ENCODE data around the gene CITED4. TPM values are rescaled to one million over a fixed set of nuclear protein-coding genes. Genes with fewer than 3 reads are reported as not detected.

CITED4 gene
- total RNA-seq, 1 donor from 2014 or later: 11.3 TPM

- Mint-ChIP-seq H3K4me3 (no peak overlapping the region), H3K27ac (ENCODE audit: unreplicated experiment) (no peak overlapping the region)
- DNase-seq (ENCODE audit: low read depth, low spot score): no peak
Measured at GRCh38 chr1:40877698-40878097, 15.5 kb upstream of the CITED4 start.

GRCh38 chr1:40876891-40877290 lies 14.7 kb upstream of the CITED4 start:
- peaks cover 2% of the 10 kb centered on the region for H3K27me3 Mint-ChIP-seq (ENCODE audit: low read depth)
- H3K4me1 Mint-ChIP-seq: peaks cover 4% of the 10 kb centered on the region
- H3K4me3 Mint-ChIP-seq: no peak overlapping the region
- DNase-seq (ENCODE audit: low read depth, low spot score): no peak
- H3K36me3 Mint-ChIP-seq (ENCODE audit: low read depth): no peaks in the 10 kb centered on the region
- H3K9me3 Mint-ChIP-seq: no peaks in the 10 kb centered on the region
- TF ChIP-seq CTCF (conservative IDR thresholded peaks at IDR 0.05): no peak
- no peak overlapping the region for H3K27ac Mint-ChIP-seq (ENCODE audit: unreplicated experiment)

More at GRCh38 chr1:40877698-40878097, 15.5 kb upstream of the CITED4 start:
- H3K9me3 Mint-ChIP-seq: no peaks in the 10 kb centered on the region
- peaks cover 4% of the 10 kb centered on the region for H3K4me1 Mint-ChIP-seq
- TF ChIP-seq CTCF (conservative IDR thresholded peaks at IDR 0.05): no peak
- peaks cover 7% of the 10 kb centered on the region for H3K27me3 Mint-ChIP-seq (ENCODE audit: low read depth)
- no peaks in the 10 kb centered on the region for H3K36me3 Mint-ChIP-seq (ENCODE audit: low read depth)

GRCh38 chr1:40876436-40876761 lies 14.2 kb upstream of the CITED4 start:
- Mint-ChIP-seq H3K4me1 (peaks cover 4% of the 10 kb centered on the region), H3K36me3 (ENCODE audit: low read depth) (no peaks in the 10 kb centered on the region), H3K27me3 (ENCODE audit: low read depth) (peaks cover 2% of the 10 kb centered on the region), H3K9me3 (no peaks in the 10 kb centered on the region), H3K27ac (ENCODE audit: unreplicated experiment) (no peak overlapping the region), H3K4me3 (no peak overlapping the region)
- no peak for TF ChIP-seq CTCF (conservative IDR thresholded peaks at IDR 0.05)
- DNase-seq (ENCODE audit: low read depth, low spot score): no peak

GRCh38 chr1:40873863-40874472 lies 11.8 kb upstream of the CITED4 start:
- H3K36me3 Mint-ChIP-seq (ENCODE audit: low read depth): no peaks in the 10 kb centered on the region
- H3K27ac Mint-ChIP-seq (ENCODE audit: unreplicated experiment): no peak overlapping the region
- peaks cover 2% of the 10 kb centered on the region for H3K27me3 Mint-ChIP-seq (ENCODE audit: low read depth)
- H3K9me3 Mint-ChIP-seq: no peaks in the 10 kb centered on the region
- no peak overlapping the region for H3K4me3 Mint-ChIP-seq
- DNase-seq (ENCODE audit: low read depth, low spot score): no peak
- no peaks in the 10 kb centered on the region for H3K4me1 Mint-ChIP-seq
- no peak for TF ChIP-seq CTCF (conservative IDR thresholded peaks at IDR 0.05)

GRCh38 chr1:40872276-40872675 lies 10.1 kb upstream of the CITED4 start:
- TF ChIP-seq CTCF (conservative IDR thresholded peaks at IDR 0.05): no peak
- Mint-ChIP-seq H3K4me3 (no peak overlapping the region), H3K9me3 (no peaks in the 10 kb centered on the region), H3K4me1 (no peaks in the 10 kb centered on the region), H3K27me3 (ENCODE audit: low read depth) (peaks cover 2% of the 10 kb centered on the region), H3K27ac (ENCODE audit: unreplicated experiment) (no peak overlapping the region), H3K36me3 (ENCODE audit: low read depth) (no peaks in the 10 kb centered on the region)
- no peak for DNase-seq (ENCODE audit: low read depth, low spot score)

Measured in neural crest cell (in vitro differentiated cells).